HG02623 (cell line): ENCODE data around the gene DIP2B.

Experiments
- ATAC-seq: cut with Tn5 transposase; IDR thresholded peaks from one replicate; pipeline ENCODE4 v1.9.1; 2021; ENCODE audit warnings: moderate library complexity; ENCODE audit not compliant: unreplicated experiment

Gene DIP2B

GRCh38 chr12:50718760-50719159 is 214.0 kb downstream of the DIP2B start:
- ATAC-seq: no peak

GRCh38 chr12:50720085-50720484 is 215.3 kb downstream of the DIP2B start:
- ATAC-seq: no peak

- no peak for ATAC-seq
Observed at GRCh38 chr12:50720501-50720900, 215.7 kb downstream of the DIP2B start.

- no peak for ATAC-seq
Observed at GRCh38 chr12:50723865-50724264, 219.1 kb downstream of the DIP2B start.

- no peak for ATAC-seq
Observed at GRCh38 chr12:50725011-50725942, 220.5 kb downstream of the DIP2B start.

- ATAC-seq: no peak
Observed at GRCh38 chr12:50727466-50727865, 222.7 kb downstream of the DIP2B start.

GRCh38 chr12:50728417-50728816 is 223.6 kb downstream of the DIP2B start:
- no peak for ATAC-seq

- no peak for ATAC-seq
Observed at GRCh38 chr12:50728841-50729240, 224.1 kb downstream of the DIP2B start.

GRCh38 chr12:50732591-50732990 is 227.8 kb downstream of the DIP2B start:
- ATAC-seq: no peak

- ATAC-seq: no peak
Observed at GRCh38 chr12:50733706-50734105, 228.9 kb downstream of the DIP2B start.

- no peak for ATAC-seq
Observed at GRCh38 chr12:50734409-50735263, 229.9 kb downstream of the DIP2B start.

- no peak for ATAC-seq
Observed at GRCh38 chr12:50739611-50740010, 234.8 kb downstream of the DIP2B start.

GRCh38 chr12:50740307-50740706 is 235.5 kb downstream of the DIP2B start:
- ATAC-seq: no peak

- no peak for ATAC-seq
Observed at GRCh38 chr12:50742776-50743175, 238.0 kb downstream of the DIP2B start.

- ATAC-seq: no peak
Observed at GRCh38 chr12:50745861-50746260, 241.1 kb downstream of the DIP2B start.

GRCh38 chr12:50746431-50746830 is 241.6 kb downstream of the DIP2B start:
- no peak for ATAC-seq

GRCh38 chr12:50747817-50748216 is 243.0 kb downstream of the DIP2B start:
- ATAC-seq: no peak

- no peak for ATAC-seq
Observed at GRCh38 chr12:50749459-50749882, 244.7 kb downstream of the DIP2B start.

- ATAC-seq: no peak
Observed at GRCh38 chr12:50750366-50750765, 245.6 kb downstream of the DIP2B start.

- ATAC-seq: no peak
Observed at GRCh38 chr12:50751948-50752721, 247.3 kb downstream of the DIP2B start.

GRCh38 chr12:50753232-50753769 is 248.5 kb downstream of the DIP2B start:
- ATAC-seq: no peak
